Type B pancreatic cell (in vitro differentiated cells): ENCODE measurements around the gene MYBBP1A. TPM values are rescaled to one million over a fixed set of nuclear protein-coding genes. Genes with fewer than 3 reads are reported as not detected.

ENCODE experiments used
- DNase-seq: peaks from one replicate; pipeline ENCODE4 v3.0.0; 2021; ENCODE audit warnings: mixed read lengths; ENCODE audit not compliant: unreplicated experiment; ENCODE audit errors: extremely low spot score
- H3K27ac Mint-ChIP-seq: 2 replicates; pipeline ENCODE4 v1.8.0; 2021; ENCODE audit warnings: mild to moderate bottlenecking, mixed read lengths
- H3K27me3 Mint-ChIP-seq: 2 replicates; pipeline ENCODE4 v1.8.0; 2021; ENCODE audit warnings: mixed read lengths
- H3K36me3 Mint-ChIP-seq: 2 replicates; pipeline ENCODE4 v1.8.0; 2021; ENCODE audit warnings: mixed read lengths
- H3K4me1 Mint-ChIP-seq: one replicate; pipeline ENCODE4 v1.8.0; 2021; ENCODE audit warnings: mixed read lengths; ENCODE audit not compliant: unreplicated experiment
- H3K4me3 Mint-ChIP-seq: 2 replicates; pipeline ENCODE4 v1.8.0; 2021; ENCODE audit warnings: mild to moderate bottlenecking, mixed read lengths
- H3K9me3 Mint-ChIP-seq: 2 replicates; pipeline ENCODE4 v1.8.0; 2021; ENCODE audit warnings: mixed read lengths
- CTCF ChIP-seq: fragments of 200-600 bp; sonication (generic); conservative IDR thresholded peaks from 2 replicates; pipeline ENCODE4 v1.5.0; 2021; ENCODE audit warnings: antibody characterized with exemption, mild to moderate bottlenecking
- total RNA-seq: library from RNA; stranded (reverse); gene quantifications from 2 replicates; pipeline ENCODE4 v1.2.1, GENCODE V29; 2021; ENCODE audit warnings: low replicate concordance

Gene MYBBP1A
- total RNA-seq, 1 donor from 2014 or later = 66.0 TPM

- Mint-ChIP-seq H3K27ac (no peak overlapping the region), H3K4me3 (no peak overlapping the region), H3K27me3 (no peaks in the 10 kb centered on the region), H3K9me3 (no peaks in the 10 kb centered on the region), H3K36me3 (no peaks in the 10 kb centered on the region), H3K4me1 (peaks cover 4% of the 10 kb centered on the region)
- DNase-seq = no peak
- TF ChIP-seq CTCF = no peak
Observed at GRCh38 chr17:4537451-4538235, 17.5 kb downstream of the MYBBP1A start.

- no peak for TF ChIP-seq CTCF
- Mint-ChIP-seq H3K27ac (no peak overlapping the region), H3K27me3 (peaks cover 3% of the 10 kb centered on the region), H3K9me3 (no peaks in the 10 kb centered on the region), H3K36me3 (peaks cover 3% of the 10 kb centered on the region), H3K4me3 (no peak overlapping the region), H3K4me1 (peaks cover 4% of the 10 kb centered on the region)
- DNase-seq = no peak
Observed at GRCh38 chr17:4536742-4537411, 18.3 kb downstream of the MYBBP1A start.

GRCh38 chr17:4536259-4536741, 18.9 kb downstream of the MYBBP1A start:
- Mint-ChIP-seq H3K27ac (no peak overlapping the region), H3K4me3 (no peak overlapping the region), H3K27me3 (peaks cover 4% of the 10 kb centered on the region), H3K36me3 (peaks cover 4% of the 10 kb centered on the region), H3K9me3 (no peaks in the 10 kb centered on the region), H3K4me1 (peaks cover 4% of the 10 kb centered on the region)
- DNase-seq = no peak
- TF ChIP-seq CTCF = no peak

GRCh38 chr17:4535667-4536258, 19.4 kb downstream of the MYBBP1A start:
- Mint-ChIP-seq H3K4me1 (peaks cover 4% of the 10 kb centered on the region), H3K27me3 (peaks cover 4% of the 10 kb centered on the region), H3K27ac (no peak overlapping the region), H3K36me3 (peaks cover 4% of the 10 kb centered on the region), H3K9me3 (no peaks in the 10 kb centered on the region), H3K4me3 (no peak overlapping the region)
- TF ChIP-seq CTCF = no peak
- DNase-seq = no peak

GRCh38 chr17:4534928-4535666, 20.1 kb downstream of the MYBBP1A start:
- H3K9me3 Mint-ChIP-seq = no peaks in the 10 kb centered on the region
- no peak for DNase-seq
- no peak overlapping the region for H3K4me3 Mint-ChIP-seq
- peaks cover 4% of the 10 kb centered on the region for H3K27me3 Mint-ChIP-seq
- peaks cover 4% of the 10 kb centered on the region for H3K4me1 Mint-ChIP-seq
- no peak for TF ChIP-seq CTCF
- peaks cover 4% of the 10 kb centered on the region for H3K36me3 Mint-ChIP-seq
- no peak overlapping the region for H3K27ac Mint-ChIP-seq
